CD4-positive, alpha-beta T cell treated with Interleukin-17A for 1 hour (primary cell): ENCODE results near the gene CDH20.

Experiments
- DNase-seq: peaks from one replicate; pipeline ENCODE4 v3.0.0-alpha.2; 2020

CDH20 gene

GRCh38 chr18:61542596-61542995 lies 209.4 kb downstream of the CDH20 start:
- no peak for DNase-seq

GRCh38 chr18:61543518-61543917 lies 210.3 kb downstream of the CDH20 start:
- DNase-seq: no peak

GRCh38 chr18:61544178-61544577 lies 210.9 kb downstream of the CDH20 start:
- no peak for DNase-seq

- DNase-seq: no peak
These were observed 212.3 kb downstream of the CDH20 start for GRCh38 chr18:61545281-61546245.

- no peak for DNase-seq
These were observed 213.4 kb downstream of the CDH20 start for GRCh38 chr18:61546590-61546989.

GRCh38 chr18:61549416-61549815 lies 216.2 kb downstream of the CDH20 start:
- DNase-seq: no peak

- no peak for DNase-seq
These were observed 216.7 kb downstream of the CDH20 start for GRCh38 chr18:61549889-61550288.

- peak; percentile 45 for DNase-seq
These were observed 218.4 kb downstream of the CDH20 start for GRCh38 chr18:61551586-61551985.

- DNase-seq: no peak
These were observed 219.9 kb downstream of the CDH20 start for GRCh38 chr18:61553045-61553659.

- DNase-seq: peak; percentile 55
These were observed 221.0 kb downstream of the CDH20 start for GRCh38 chr18:61554117-61554776.

GRCh38 chr18:61554946-61555361 lies 221.7 kb downstream of the CDH20 start:
- peak; percentile 2 for DNase-seq

GRCh38 chr18:61556316-61556715 lies 223.1 kb downstream of the CDH20 start:
- DNase-seq: no peak

GRCh38 chr18:61556862-61557261 lies 223.6 kb downstream of the CDH20 start:
- DNase-seq: no peak

- no peak for DNase-seq
These were observed 236.1 kb downstream of the CDH20 start for GRCh38 chr18:61569176-61569892.

- no peak for DNase-seq
These were observed 236.8 kb downstream of the CDH20 start for GRCh38 chr18:61570070-61570469.

- DNase-seq: no peak
These were observed 238.9 kb downstream of the CDH20 start for GRCh38 chr18:61572084-61572655.

GRCh38 chr18:61572871-61573270 lies 239.6 kb downstream of the CDH20 start:
- DNase-seq: no peak

GRCh38 chr18:61574665-61575064 lies 241.4 kb downstream of the CDH20 start:
- no peak for DNase-seq

GRCh38 chr18:61575419-61575818 lies 242.2 kb downstream of the CDH20 start:
- DNase-seq: no peak

- DNase-seq: no peak
These were observed 245.6 kb downstream of the CDH20 start for GRCh38 chr18:61578846-61579245.

- DNase-seq: no peak
These were observed 246.4 kb downstream of the CDH20 start for GRCh38 chr18:61579581-61579980.

- no peak for DNase-seq
These were observed 246.8 kb downstream of the CDH20 start for GRCh38 chr18:61580046-61580445.
